ENCODE measurements around the gene INMT.

- TF ChIP-seq, protein P1, sequence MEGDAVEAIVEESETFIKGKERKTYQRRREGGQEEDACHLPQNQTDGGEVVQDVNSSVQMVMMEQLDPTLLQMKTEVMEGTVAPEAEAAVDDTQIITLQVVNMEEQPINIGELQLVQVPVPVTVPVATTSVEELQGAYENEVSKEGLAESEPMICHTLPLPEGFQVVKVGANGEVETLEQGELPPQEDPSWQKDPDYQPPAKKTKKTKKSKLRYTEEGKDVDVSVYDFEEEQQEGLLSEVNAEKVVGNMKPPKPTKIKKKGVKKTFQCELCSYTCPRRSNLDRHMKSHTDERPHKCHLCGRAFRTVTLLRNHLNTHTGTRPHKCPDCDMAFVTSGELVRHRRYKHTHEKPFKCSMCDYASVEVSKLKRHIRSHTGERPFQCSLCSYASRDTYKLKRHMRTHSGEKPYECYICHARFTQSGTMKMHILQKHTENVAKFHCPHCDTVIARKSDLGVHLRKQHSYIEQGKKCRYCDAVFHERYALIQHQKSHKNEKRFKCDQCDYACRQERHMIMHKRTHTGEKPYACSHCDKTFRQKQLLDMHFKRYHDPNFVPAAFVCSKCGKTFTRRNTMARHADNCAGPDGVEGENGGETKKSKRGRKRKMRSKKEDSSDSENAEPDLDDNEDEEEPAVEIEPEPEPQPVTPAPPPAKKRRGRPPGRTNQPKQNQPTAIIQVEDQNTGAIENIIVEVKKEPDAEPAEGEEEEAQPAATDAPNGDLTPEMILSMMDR (IDR thresholded peaks at IDR 0.05) = no peak
- TF ChIP-seq POLR2A (IDR thresholded peaks at IDR 0.05) = no peak
- TF ChIP-seq POLR2AphosphoS5 (IDR thresholded peaks at IDR 0.05) = peak; percentile 31 to 63 (median 60)
- TF ChIP-seq EP300 (IDR thresholded peaks at IDR 0.05) = no peak
These were observed 1.0 kb downstream of the INMT start for GRCh38 chr7:30752979-30753378.
